Mesendoderm (in vitro differentiated cells): ENCODE data around the gene CYP2C19.
A peak's percentile ranks its signal among the peaks of the same experiment; 100 is the strongest.
"Not testable (repeated sequence)": the region's sequence is repeated elsewhere in the genome, so short reads cannot be mapped to it uniquely, and the experiment has no call there.

Experiments used
- DNase-seq: peaks from one replicate; pipeline ENCODE4 v3.0.0; 2013
- H2AK5ac ChIP-seq: 2 replicates; pipeline ENCODE4 v1.6.1; 2013; ENCODE audit warnings: low read length, inconsistent platforms
- H2BK120ac ChIP-seq: 2 replicates; pipeline ENCODE4 v1.6.1; 2013; ENCODE audit warnings: low read depth, mild to moderate bottlenecking, low read length, moderate library complexity, mixed read lengths
- H2BK15ac ChIP-seq: replicated peaks from 2 replicates; pipeline ENCODE4 v1.6.1; 2013; ENCODE audit warnings: low read depth, mild to moderate bottlenecking, moderate library complexity
- H2BK5ac ChIP-seq: 2 replicates; pipeline ENCODE4 v1.6.1; 2013; ENCODE audit warnings: low read length, inconsistent platforms
- H3K18ac ChIP-seq: 2 replicates; pipeline ENCODE4 v1.6.1; 2013; ENCODE audit warnings: mild to moderate bottlenecking, low read length, mixed read lengths
- H3K23ac ChIP-seq: one replicate; pipeline ENCODE4 v1.6.1; 2013; ENCODE audit warnings: low read length
- H3K27ac ChIP-seq: 2 replicates; pipeline ENCODE4 v1.5.1; 2013; ENCODE audit warnings: low read depth, mild to moderate bottlenecking, inconsistent platforms, low read length, moderate library complexity
- H3K27me3 ChIP-seq: 2 replicates; pipeline ENCODE4 v1.6.1; 2013; ENCODE audit warnings: low read length, control low read depth, mild to moderate bottlenecking, inconsistent platforms; ENCODE audit not compliant: insufficient read depth, poor library complexity
- H3K36me3 ChIP-seq: 2 replicates; pipeline ENCODE4 v1.6.1; 2013; ENCODE audit warnings: low read length, inconsistent platforms; ENCODE audit not compliant: control insufficient read depth, insufficient read depth
- H3K4ac ChIP-seq: one replicate; pipeline ENCODE4 v1.6.1; 2013; ENCODE audit warnings: low read depth, mild to moderate bottlenecking, low read length, moderate library complexity
- H3K4me1 ChIP-seq: 2 replicates; pipeline ENCODE4 v1.6.1; 2013; ENCODE audit warnings: low read depth, low read length, inconsistent platforms; ENCODE audit not compliant: control insufficient read depth
- H3K4me2 ChIP-seq: 2 replicates; pipeline ENCODE4 v1.6.1; 2013; ENCODE audit warnings: low read length
- H3K4me3 ChIP-seq: 2 replicates; pipeline ENCODE4 v1.5.1; 2013; ENCODE audit warnings: mild to moderate bottlenecking, low read length
- H3K56ac ChIP-seq: one replicate; pipeline ENCODE4 v1.6.1; 2013; ENCODE audit warnings: low read length
- H3K79me1 ChIP-seq: 2 replicates; pipeline ENCODE4 v1.6.1; 2013; ENCODE audit warnings: low read length, inconsistent platforms
- H3K79me2 ChIP-seq: 2 replicates; pipeline ENCODE4 v1.6.1; 2013; ENCODE audit warnings: mild to moderate bottlenecking, low read length; ENCODE audit not compliant: control insufficient read depth, insufficient read depth
- H3K9ac ChIP-seq: 2 replicates; pipeline ENCODE4 v1.6.1; 2013; ENCODE audit warnings: low read length, inconsistent platforms
- H4K5ac ChIP-seq: one replicate; pipeline ENCODE4 v1.6.1; 2013; ENCODE audit warnings: low read length
- H4K8ac ChIP-seq: one replicate; pipeline ENCODE4 v1.6.1; 2013; ENCODE audit warnings: low read depth, mild to moderate bottlenecking, control low read depth, low read length, moderate library complexity
- WGBS: extraction: QIAGEN DNeasy Blood & Tissue Kit; methylation state at CpG from one replicate; pipeline ENCODE4 v1.1.7; 2013; ENCODE audit warnings: low lambda C conversion rate, missing lambda C conversion rate; ENCODE audit not compliant: insufficient coverage; ENCODE audit errors: extremely low coverage; 5-methylcytosine and 5-hydroxymethylcytosine counted together

Gene CYP2C19

GRCh38 chr10:94785211-94785610 is 22.7 kb downstream of the CYP2C19 start:
- no peaks in the 10 kb centered on the region for H3K4me1 ChIP-seq
- no peak overlapping the region for H2AK5ac ChIP-seq
- no peak overlapping the region for H3K23ac ChIP-seq
- no peak overlapping the region for H4K5ac ChIP-seq
- no peaks in the 10 kb centered on the region for H3K36me3 ChIP-seq
- no peak overlapping the region for H2BK5ac ChIP-seq
- no peak overlapping the region for H3K27ac ChIP-seq
- no peak overlapping the region for H3K18ac ChIP-seq
- no peak overlapping the region for H3K4ac ChIP-seq
- H3K79me1 ChIP-seq = no peaks in the 10 kb centered on the region
- H3K4me2 ChIP-seq = no peak overlapping the region
- H3K4me3 ChIP-seq = no peak overlapping the region
- H2BK15ac ChIP-seq = no peak overlapping the region
- H4K8ac ChIP-seq = no peak overlapping the region
- DNase-seq = no peak
- no peaks in the 10 kb centered on the region for H3K79me2 ChIP-seq
- H2BK120ac ChIP-seq = no peak overlapping the region
- H3K27me3 ChIP-seq = no peaks in the 10 kb centered on the region
- H3K9ac ChIP-seq = no peak overlapping the region
- no CpG with 5 or more reads among the region's 2 CpGs for WGBS
- no peak overlapping the region for H3K56ac ChIP-seq

GRCh38 chr10:94800551-94800950 is 38.1 kb downstream of the CYP2C19 start:
- H2BK120ac ChIP-seq, H4K5ac ChIP-seq, H3K4me1 ChIP-seq, H3K79me2 ChIP-seq, H3K79me1 ChIP-seq, H3K4me3 ChIP-seq, H3K9ac ChIP-seq, H3K4me2 ChIP-seq, H4K8ac ChIP-seq, H3K36me3 ChIP-seq, H2AK5ac ChIP-seq, H3K27me3 ChIP-seq, H3K56ac ChIP-seq, H2BK15ac ChIP-seq, DNase-seq, H3K23ac ChIP-seq, H3K27ac ChIP-seq, H3K18ac ChIP-seq, H2BK5ac ChIP-seq, H3K4ac ChIP-seq: not testable (repeated sequence)
- no CpG with 5 or more reads among the region's 4 CpGs for WGBS

- DNase-seq = peak; percentile 61
These were observed 40.8 kb downstream of the CYP2C19 start for GRCh38 chr10:94803307-94803706.

GRCh38 chr10:94830025-94830424 is 67.5 kb downstream of the CYP2C19 start:
- not testable (repeated sequence) for H3K23ac ChIP-seq, H2AK5ac ChIP-seq

More at GRCh38 chr10:94803307-94803706, 40.8 kb downstream of the CYP2C19 start:
- no peak overlapping the region for H3K23ac ChIP-seq
- no peak overlapping the region for H3K4ac ChIP-seq
- no peaks in the 10 kb centered on the region for H3K79me1 ChIP-seq
- no peaks in the 10 kb centered on the region for H3K4me1 ChIP-seq
- H3K56ac ChIP-seq = no peak overlapping the region
- H3K4me3 ChIP-seq = no peak overlapping the region
- H3K27me3 ChIP-seq = no peaks in the 10 kb centered on the region
- H3K18ac ChIP-seq = no peak overlapping the region
- H2BK15ac ChIP-seq = no peak overlapping the region
- H3K4me2 ChIP-seq = no peak overlapping the region
- no peaks in the 10 kb centered on the region for H3K36me3 ChIP-seq
- H2AK5ac ChIP-seq = no peak overlapping the region
- no peak overlapping the region for H2BK120ac ChIP-seq
- no peak overlapping the region for H2BK5ac ChIP-seq
- H4K8ac ChIP-seq = no peak overlapping the region
- no peak overlapping the region for H4K5ac ChIP-seq
- WGBS = no CpG with 5 or more reads among the region's 1 CpG
- no peak overlapping the region for H3K9ac ChIP-seq
- H3K79me2 ChIP-seq = no peaks in the 10 kb centered on the region
- no peak overlapping the region for H3K27ac ChIP-seq

GRCh38 chr10:94846204-94846603 is 83.7 kb downstream of the CYP2C19 start:
- WGBS = no CpG with 5 or more reads among the region's 1 CpG
- Histone ChIP-seq H2AK5ac (no peak overlapping the region), H4K8ac (no peak overlapping the region), H3K4me2 (no peak overlapping the region), H3K79me2 (no peaks in the 10 kb centered on the region), H3K4me1 (no peaks in the 10 kb centered on the region), H3K4me3 (no peak overlapping the region), H3K9ac (no peak overlapping the region), H3K56ac (no peak overlapping the region), H3K36me3 (no peaks in the 10 kb centered on the region), H3K27me3 (no peaks in the 10 kb centered on the region), H3K27ac (no peak overlapping the region), H2BK120ac (no peak overlapping the region), H3K23ac (no peak overlapping the region), H3K4ac (no peak overlapping the region), H2BK15ac (no peak overlapping the region), H4K5ac (no peak overlapping the region), H3K79me1 (no peaks in the 10 kb centered on the region), H2BK5ac (no peak overlapping the region), H3K18ac (no peak overlapping the region)
- no peak for DNase-seq

More at GRCh38 chr10:94830025-94830424, 67.5 kb downstream of the CYP2C19 start:
- H2BK15ac ChIP-seq, H3K4me3 ChIP-seq, H3K79me2 ChIP-seq, H2BK5ac ChIP-seq, H3K4me1 ChIP-seq, H3K27me3 ChIP-seq, H3K56ac ChIP-seq, H3K9ac ChIP-seq, H3K4me2 ChIP-seq, H3K79me1 ChIP-seq, H3K18ac ChIP-seq, H2BK120ac ChIP-seq, H3K4ac ChIP-seq, DNase-seq, H3K27ac ChIP-seq, H3K36me3 ChIP-seq, H4K8ac ChIP-seq, H4K5ac ChIP-seq: not testable (repeated sequence)
- no CpG with 5 or more reads among the region's 13 CpGs for WGBS

GRCh38 chr10:94850766-94851165 is 88.3 kb downstream of the CYP2C19 start:
- Histone ChIP-seq H3K9ac (no peak overlapping the region), H2AK5ac (no peak overlapping the region), H3K4me1 (no peaks in the 10 kb centered on the region), H3K4ac (no peak overlapping the region), H3K79me1 (no peaks in the 10 kb centered on the region), H3K36me3 (no peaks in the 10 kb centered on the region), H3K56ac (no peak overlapping the region), H4K5ac (no peak overlapping the region), H3K27me3 (no peaks in the 10 kb centered on the region), H3K23ac (no peak overlapping the region), H3K4me3 (no peak overlapping the region), H3K18ac (no peak overlapping the region), H3K79me2 (no peaks in the 10 kb centered on the region), H2BK120ac (no peak overlapping the region), H3K4me2 (no peak overlapping the region), H4K8ac (no peak overlapping the region), H2BK15ac (no peak overlapping the region), H2BK5ac (no peak overlapping the region), H3K27ac (no peak overlapping the region)
- WGBS = no CpG with 5 or more reads among the region's 1 CpG
- DNase-seq = no peak
